ENCODE results near the gene CCDC97.
"Not testable (repeated sequence)": the region's sequence is repeated elsewhere in the genome, so short reads cannot be mapped to it uniquely, and the experiment has no call there.

Gene CCDC97

GRCh38 chr19:41341669-41342490, 31.9 kb downstream of the CCDC97 start:
- DNase-seq: no peak

- no peak for DNase-seq
Measured at GRCh38 chr19:41344162-41344561, 34.2 kb downstream of the CCDC97 start.

- DNase-seq: not testable (repeated sequence)
Measured at GRCh38 chr19:41346916-41347315, 36.9 kb downstream of the CCDC97 start.

- DNase-seq: no peak
Measured at GRCh38 chr19:41350735-41351338, 40.9 kb downstream of the CCDC97 start.

GRCh38 chr19:41351339-41352245, 41.6 kb downstream of the CCDC97 start:
- peak; percentile 85 for DNase-seq

- DNase-seq: no peak
Measured at GRCh38 chr19:41352279-41352608, 42.3 kb downstream of the CCDC97 start.

DNA sequence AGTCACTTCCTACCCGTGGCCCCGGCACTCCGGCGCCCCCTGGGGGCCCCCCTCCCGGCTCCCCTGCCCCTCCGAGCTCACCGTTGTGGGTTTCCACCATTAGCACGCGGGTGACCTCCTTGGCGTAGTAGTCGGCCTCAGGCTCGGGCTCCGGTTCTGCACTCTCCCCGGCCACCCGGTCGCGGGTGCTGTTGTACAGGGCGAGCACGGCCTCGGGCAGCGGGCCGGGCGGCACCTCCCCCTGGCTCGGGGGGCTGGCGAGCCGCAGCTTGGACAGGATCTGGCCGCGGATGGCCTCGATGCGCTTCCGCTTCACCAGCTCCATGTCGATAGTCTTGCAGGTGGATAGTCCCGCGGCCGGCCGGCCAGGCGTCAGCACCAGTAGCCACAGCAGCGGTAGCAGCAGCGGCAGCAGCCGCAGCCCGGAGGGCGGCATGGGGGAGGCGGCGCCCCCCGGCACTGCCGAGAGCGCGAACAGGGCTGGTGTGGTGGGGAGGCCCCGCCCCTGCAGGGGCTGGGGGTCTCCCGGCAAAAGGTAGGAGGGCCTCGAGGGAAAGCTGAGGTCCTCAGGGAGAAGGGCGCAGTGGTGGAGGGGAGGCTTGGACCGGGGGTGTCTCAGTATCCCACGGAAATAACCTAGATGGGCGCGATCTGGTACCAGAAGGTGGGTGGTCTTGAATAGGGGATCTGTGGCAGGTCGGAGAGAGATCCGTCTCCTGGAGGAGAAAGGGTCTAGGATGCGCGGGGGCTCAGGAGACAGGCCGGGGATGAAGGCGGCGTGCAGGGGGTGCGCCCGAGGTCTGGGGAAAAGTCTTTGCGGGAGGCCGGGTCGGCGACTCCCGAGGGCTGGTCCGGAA, 42.9 kb downstream of the CCDC97 start:
- DNase-seq: peak; percentile 80

- DNase-seq: peak; percentile 90
Measured at GRCh38 chr19:41353466-41354342, 43.7 kb downstream of the CCDC97 start, which contains the start of gene TGFB1. TSS of gene TGFB1 (minus strand) at chr19:41353922. CDS start at chr19:41353044, 878 bp downstream.

DNA sequence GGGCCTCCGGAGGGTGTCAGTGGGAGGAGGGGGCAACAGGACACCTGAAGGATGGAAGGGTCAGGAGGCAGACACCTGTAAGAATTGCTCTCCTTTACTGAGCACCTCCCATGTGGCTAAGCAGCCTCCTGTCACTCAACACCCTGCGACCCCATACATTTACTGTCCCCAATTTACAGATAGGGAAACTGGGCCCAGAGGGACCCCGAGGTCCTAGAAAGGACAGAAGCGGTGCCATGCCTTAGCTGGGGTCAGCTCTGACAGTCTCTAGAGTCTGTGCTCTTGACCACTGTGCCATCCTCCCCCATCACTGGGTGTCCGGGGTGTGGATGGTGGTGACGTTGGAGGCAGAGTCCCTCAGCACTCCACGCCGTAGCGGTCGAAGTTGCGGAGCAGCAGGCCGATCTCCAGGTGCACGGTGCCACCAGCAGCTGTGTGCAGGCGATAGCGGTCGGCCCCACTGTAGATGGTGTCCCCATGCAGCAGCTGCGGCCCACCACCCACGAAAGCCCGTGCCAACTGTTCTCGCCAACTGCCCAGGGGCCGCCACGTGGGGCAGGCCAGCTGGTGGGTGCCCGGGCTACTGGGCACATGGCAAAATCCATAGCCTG, 44.5 kb downstream of the CCDC97 start:
- DNase-seq: no peak

DNA sequence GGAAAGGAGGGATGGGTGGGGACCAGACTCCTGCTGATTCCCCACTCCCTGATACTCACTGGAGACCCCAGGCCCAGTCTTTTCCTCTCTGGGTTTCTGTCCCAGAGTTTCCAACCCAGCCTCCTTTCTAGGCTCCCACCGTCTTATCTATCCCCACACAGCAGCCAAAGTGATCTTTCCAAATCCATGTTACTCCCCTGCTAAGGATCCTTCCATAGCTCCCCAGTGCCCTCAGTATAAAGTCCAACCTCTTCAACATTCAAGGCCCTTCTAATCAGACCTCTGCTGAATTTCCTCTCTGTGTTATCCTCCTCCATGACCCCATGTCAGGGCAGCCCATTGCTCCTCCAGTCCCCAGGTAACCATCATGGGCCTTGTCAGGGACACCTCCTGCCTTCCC, 45.1 kb downstream of the CCDC97 start:
- DNase-seq: no peak

- DNase-seq: no peak
Measured at GRCh38 chr19:41355802-41356201, 45.8 kb downstream of the CCDC97 start.

DNA sequence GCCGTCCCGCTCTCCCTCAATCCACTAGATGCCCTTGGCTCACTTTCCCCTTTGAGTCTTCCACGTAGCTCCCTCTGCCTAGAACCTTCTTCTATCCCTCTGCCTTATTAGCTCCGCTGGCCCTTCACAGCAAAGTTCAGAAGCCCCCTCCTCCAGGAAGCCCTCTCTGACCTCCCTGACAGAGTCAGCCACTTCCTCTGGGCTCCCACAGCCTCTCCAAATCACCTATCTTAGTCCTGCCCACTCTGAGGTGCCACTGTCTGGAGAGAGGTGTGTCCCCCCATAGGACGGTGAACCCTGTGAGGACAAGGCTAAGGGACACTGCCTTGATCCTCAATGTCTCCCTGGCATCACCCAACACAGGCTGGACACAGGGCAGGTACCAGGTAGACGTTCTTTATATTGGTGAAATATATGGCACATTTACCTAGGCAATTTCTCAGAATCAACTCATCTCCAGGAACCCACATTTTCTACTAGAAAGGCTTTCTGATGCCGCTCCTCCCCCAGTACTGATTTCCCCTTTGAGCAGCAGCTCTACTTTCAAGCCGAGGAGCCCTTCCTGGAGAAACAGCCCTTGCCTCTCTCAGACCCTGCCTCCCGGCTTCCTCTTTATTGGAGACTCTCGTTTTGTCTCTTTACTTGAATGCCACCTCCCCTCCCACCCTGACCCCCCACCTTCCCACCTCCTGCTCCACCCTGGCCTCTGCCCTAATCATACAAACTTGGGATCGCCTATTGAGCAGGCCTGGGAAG, 47.2 kb downstream of the CCDC97 start:
- DNase-seq: peak; percentile 41

DNA sequence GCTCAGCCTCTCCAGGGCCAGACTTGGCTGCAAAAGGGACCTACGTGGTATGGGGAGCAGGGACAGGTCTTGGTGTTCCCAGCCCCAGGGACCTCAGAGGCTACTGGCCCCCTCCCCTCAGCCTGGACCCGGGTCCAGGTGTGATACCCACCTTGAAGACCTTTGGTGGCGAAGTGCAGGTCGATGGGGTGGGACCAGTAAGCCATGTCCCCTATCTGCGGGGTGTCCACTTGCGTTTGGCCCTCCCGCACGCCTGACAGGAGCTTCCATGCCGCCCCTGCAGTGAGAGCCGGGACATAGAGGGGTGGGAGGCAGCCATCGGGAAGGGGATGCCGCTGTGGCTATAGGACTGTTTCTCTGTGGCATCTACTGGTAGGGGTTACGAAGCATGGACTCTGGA, 47.8 kb downstream of the CCDC97 start:
- DNase-seq: no peak

DNA sequence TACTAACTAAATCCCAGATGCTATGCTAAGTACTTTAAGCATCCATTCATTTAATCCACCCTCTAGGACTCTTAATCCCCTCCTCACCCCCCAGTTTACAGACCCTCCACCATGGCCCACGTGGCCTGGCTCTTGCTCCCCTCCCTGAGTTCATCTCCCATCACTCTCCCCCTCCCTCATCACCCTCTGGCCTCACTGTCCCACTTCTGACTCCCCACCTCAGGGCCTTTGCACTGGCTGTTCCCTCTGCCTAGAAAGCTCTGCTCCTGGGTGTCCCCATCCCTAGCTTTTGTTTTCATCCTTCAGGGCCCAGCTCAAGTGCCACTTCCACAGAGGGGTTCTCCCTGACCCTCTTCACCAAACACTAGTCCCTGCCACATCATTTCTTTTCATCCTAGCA, 49.8 kb downstream of the CCDC97 start:
- DNase-seq: no peak

- DNase-seq: no peak
Measured at GRCh38 chr19:41362143-41362847, 52.3 kb downstream of the CCDC97 start.

DNA sequence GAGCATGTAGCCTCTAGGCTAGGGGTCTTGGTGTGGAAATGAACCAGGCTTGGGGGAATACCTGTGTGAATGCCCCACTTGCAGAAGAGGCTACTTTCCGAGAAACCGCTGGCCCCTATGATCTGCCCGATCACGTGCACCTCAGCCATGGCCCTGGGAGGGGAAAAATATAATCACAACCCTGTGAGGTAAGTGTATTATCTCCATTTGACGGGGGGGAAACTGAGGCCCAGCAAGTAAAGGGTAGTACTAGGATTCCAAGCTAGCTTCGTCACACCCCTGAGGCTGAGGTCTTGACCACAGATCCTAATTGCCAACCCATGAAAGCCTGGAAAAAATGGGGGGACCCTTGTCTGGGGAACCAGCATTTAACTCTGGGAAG, 53.4 kb downstream of the CCDC97 start:
- DNase-seq: no peak

GRCh38 chr19:41363753-41364523, 54.0 kb downstream of the CCDC97 start, which contains the start of gene B9D2:
TSS of gene B9D2 (minus strand) at chr19:41364149. CDS start at chr19:41363519, 630 bp downstream.
- peak; percentile 99 for DNase-seq

- no peak for DNase-seq
Measured at GRCh38 chr19:41364524-41365391, 54.8 kb downstream of the CCDC97 start.
